IMR-90 (cell line): ENCODE data around the gene DUSP6. TPM values are rescaled to one million over a fixed set of nuclear protein-coding genes. Genes with fewer than 3 reads are reported as not detected.

ENCODE experiments used
- ATAC-seq: fragments of 200-7000 bp; cut with Tn5 transposase; 2 replicates; pipeline ENCODE4 v1.9.1; 2020; ENCODE audit warnings: low read depth, mild to moderate bottlenecking, moderate library complexity
- BruUV-seq: library from RNA; stranded (reverse); fragments of 400-500 nt; replicated peaks from 2 replicates; lab custom pipeline; 2021; lab: Mats Ljungman, UMichigan
- CTCF ChIA-PET: fragments of 300-600 bp; formaldehyde crosslinking; extraction: SDS; loops from one replicate; lab custom pipeline; 2021; ENCODE audit warnings: antibody characterized with exemption; lab: Yijun Ruan, JAX
- POLR2A ChIA-PET: fragments of 300-600 bp; sonication (Branson Sonifier 250); formaldehyde crosslinking; loops from one replicate; lab custom pipeline; 2022; ENCODE audit warnings: antibody characterized with exemption; ENCODE audit not compliant: unreplicated experiment; lab: Charles Lee
- DNase-seq: peaks from one replicate; pipeline ENCODE4 v3.0.0; 2013
- H2AFZ ChIP-seq: replicated peaks from 2 replicates; pipeline ENCODE3; 2013; ENCODE audit warnings: low read length, mild to moderate bottlenecking; ENCODE audit not compliant: poor library complexity
- H2AK5ac ChIP-seq: 2 replicates; pipeline ENCODE4 v1.6.1; 2013; ENCODE audit warnings: low read depth, low read length, inconsistent platforms
- H2AK9ac ChIP-seq: replicated peaks from 2 replicates; pipeline ENCODE3; 2013; ENCODE audit warnings: mild to moderate bottlenecking, low read depth, low read length, moderate library complexity; ENCODE audit not compliant: poor library complexity
- H2BK120ac ChIP-seq: 2 replicates; pipeline ENCODE4 v1.6.1; 2013; ENCODE audit warnings: low read depth, low read length, inconsistent platforms
- H2BK15ac ChIP-seq: 3 replicates; pipeline ENCODE4 v1.6.1; 2013; ENCODE audit warnings: low read depth, low read length, inconsistent platforms
- H2BK20ac ChIP-seq: 2 replicates; pipeline ENCODE4 v1.6.1; 2013; ENCODE audit warnings: low read depth, mild to moderate bottlenecking, inconsistent platforms, low read length, moderate library complexity
- H2BK5ac ChIP-seq: 2 replicates; pipeline ENCODE4 v1.6.1; 2013; ENCODE audit warnings: mild to moderate bottlenecking, low read depth, low read length, inconsistent platforms; ENCODE audit not compliant: poor library complexity, severe bottlenecking
- H3K14ac ChIP-seq: replicated peaks from 2 replicates; pipeline ENCODE4 v1.6.1; 2013; ENCODE audit warnings: low read depth, low read length, inconsistent platforms
- H3K18ac ChIP-seq: 2 replicates; pipeline ENCODE4 v1.6.1; 2013; ENCODE audit warnings: low read depth, low read length, control low read depth
- H3K23ac ChIP-seq: 2 replicates; pipeline ENCODE4 v1.6.1; 2013; ENCODE audit warnings: low read depth, low read length, inconsistent platforms
- H3K27ac ChIP-seq: 2 replicates; pipeline ENCODE4 v1.5.1; 2013; ENCODE audit warnings: mild to moderate bottlenecking, control low read depth, low read length; ENCODE audit not compliant: insufficient read depth
- H3K27me3 ChIP-seq: 2 replicates; pipeline ENCODE4 v1.6.1; 2013; ENCODE audit warnings: low read length; ENCODE audit not compliant: control insufficient read depth, insufficient read depth
- H3K36me3 ChIP-seq: 2 replicates; pipeline ENCODE4 v1.6.1; 2013; ENCODE audit warnings: low read length, mixed read lengths; ENCODE audit not compliant: control insufficient read depth, insufficient read depth
- H3K4ac ChIP-seq: 2 replicates; pipeline ENCODE4 v1.6.1; 2013; ENCODE audit warnings: low read depth, low read length, inconsistent platforms
- H3K4me1 ChIP-seq: 2 replicates; pipeline ENCODE4 v1.6.1; 2013; ENCODE audit warnings: low read length, mixed read lengths; ENCODE audit not compliant: control insufficient read depth, insufficient read depth
- H3K4me2 ChIP-seq: 2 replicates; pipeline ENCODE4 v1.6.1; 2013; ENCODE audit warnings: low read depth, mild to moderate bottlenecking, control low read depth, low read length, moderate library complexity
- H3K4me3 ChIP-seq: 2 replicates; pipeline ENCODE4 v1.5.1; 2013; ENCODE audit warnings: low read depth, mild to moderate bottlenecking, control low read depth, low read length, moderate library complexity; ENCODE audit not compliant: insufficient read depth
- H3K56ac ChIP-seq: 2 replicates; pipeline ENCODE4 v1.6.1; 2013; ENCODE audit warnings: low read length, inconsistent platforms; ENCODE audit not compliant: insufficient read depth; ENCODE audit errors: extremely low read depth
- H3K79me1 ChIP-seq, 2 experiments: 2 replicates each; pipeline ENCODE4 v1.6.1; 2013; ENCODE audit warnings: low read length in 2 of 2, inconsistent platforms in 1 of 2, low read depth in 1 of 2
- H3K9ac ChIP-seq: 2 replicates; pipeline ENCODE4 v1.6.1; 2013; ENCODE audit warnings: low read depth, low read length, control low read depth
- H3K9me1 ChIP-seq: 2 replicates; pipeline ENCODE4 v1.6.1; 2013; ENCODE audit warnings: low read length, inconsistent platforms; ENCODE audit not compliant: insufficient read depth
- H3K9me3 ChIP-seq: 2 replicates; pipeline ENCODE4 v1.6.1; 2013; ENCODE audit warnings: low read length; ENCODE audit not compliant: control insufficient read depth, insufficient read depth
- H4K20me1 ChIP-seq: 2 replicates; pipeline ENCODE4 v1.6.1; 2013; ENCODE audit warnings: low read length, inconsistent platforms; ENCODE audit not compliant: insufficient read depth
- H4K5ac ChIP-seq: 2 replicates; pipeline ENCODE4 v1.6.1; 2013; ENCODE audit warnings: mild to moderate bottlenecking, low read depth, low read length, control low read depth
- H4K8ac ChIP-seq, 2 experiments: 2 replicates each; pipeline ENCODE4 v1.6.1; 2013; ENCODE audit warnings: low read depth in 2 of 2, low read length in 2 of 2, control low read depth in 1 of 2, inconsistent platforms in 1 of 2
- H4K91ac ChIP-seq: 2 replicates; pipeline ENCODE4 v1.6.1; 2013; ENCODE audit warnings: low read depth, low read length, inconsistent platforms; ENCODE audit not compliant: insufficient read depth
- CEBPB ChIP-seq: IDR thresholded peaks from 2 replicates; pipeline ENCODE4 v1.6.1; 2012; ENCODE audit warnings: low read depth, low read length, improper control_type of control experiment
- ELK1 ChIP-seq: fragments of 150-350 bp; IDR thresholded peaks from 2 replicates; pipeline ENCODE4 v1.6.1; 2016; ENCODE audit warnings: low read depth, mild to moderate bottlenecking, low read length, moderate library complexity, borderline replicate concordance
- MAFK ChIP-seq: IDR thresholded peaks from 2 replicates; pipeline ENCODE4 v1.6.1; 2012; ENCODE audit warnings: low read depth, low read length, improper control_type of control experiment
- MXI1 ChIP-seq: IDR thresholded peaks from 2 replicates; pipeline ENCODE4 v1.6.1; 2012; ENCODE audit warnings: low read depth, mild to moderate bottlenecking, low read length, moderate library complexity, borderline replicate concordance
- NFE2L2 ChIP-seq: fragments of 150-350 bp; IDR thresholded peaks from 2 replicates; pipeline ENCODE4 v1.6.1; 2016; ENCODE audit warnings: low read depth, mild to moderate bottlenecking, low read length
- POLR2A ChIP-seq: IDR thresholded peaks from 2 replicates; pipeline ENCODE4 v1.6.1; 2012; ENCODE audit warnings: mild to moderate bottlenecking, low read depth, low read length
- SMC3 ChIP-seq: fragments of 150-350 bp; IDR thresholded peaks from 2 replicates; pipeline ENCODE4 v1.6.1; 2016; ENCODE audit warnings: low read depth, mild to moderate bottlenecking, antibody characterized with exemption, low read length, moderate library complexity
- WGBS, 2 experiments: methylation state at CpG; one replicate each; pipeline versions ENCODE4 v1.1.5 to v1.1.7; 2013; ENCODE audit warnings: missing lambda C conversion rate in 2 of 2; ENCODE audit not compliant: insufficient read length in 1 of 2; ENCODE audit errors: extremely low coverage in 2 of 2; 5-methylcytosine and 5-hydroxymethylcytosine counted together
- dilution Hi-C: fragments of 300-500 bp; cut with HindIII; formaldehyde crosslinking; loops from one replicate; pipeline ENCODE4 v1.14.3; 2018; ENCODE audit warnings: low sequenced_read_pairs; ENCODE audit not compliant: unreplicated experiment
- in situ Hi-C: fragments of 300-500 bp; cut with MboI; formaldehyde crosslinking; loops from 3 replicates; pipeline ENCODE4 v1.14.3; 2019; ENCODE audit warnings: low sequenced_read_pairs, inconsistent platforms, mixed read lengths
- intact Hi-C: fragments of 100-400 bp; cut with micrococcal nuclease; formaldehyde crosslinking; loops from 2 replicates; pipeline ENCODE4 v1.10.0; 2022
- polyA plus RNA-seq, 3 experiments: library from polyadenylated mRNA; depleted of rRNA; stranded (reverse); fragments of >200 nt; gene quantifications; 2 replicates each; pipeline ENCODE4 v1.2.3, GENCODE V29; 2012; ENCODE audit warnings: low replicate concordance in 1 of 3
- total RNA-seq: library from RNA; depleted of rRNA; stranded (reverse); fragments of >200 nt; gene quantifications from 2 replicates; pipeline ENCODE4 v1.2.3, GENCODE V29; 2012
- TF ChIP-seq, protein P1 (sequence below): conservative IDR thresholded peaks from 2 replicates; pipeline ENCODE4 v1.5.1; 2012; ENCODE audit warnings: mild to moderate bottlenecking, low read depth, low read length, improper control_type of control experiment

Gene DUSP6
- total and polyA plus RNA-seq, 2 of the 4 experiments (the other 2 are of a cell fraction), result 38.5 to 70.1 TPM

GRCh38 chr12:89306827-89307473, 45.4 kb downstream of the DUSP6 start:
- no peak overlapping the region for H3K27ac ChIP-seq
- H3K4ac ChIP-seq, result no peak overlapping the region
- no TSS peak for BruUV-seq
- H3K9me3 ChIP-seq, result no peaks in the 10 kb centered on the region
- intact Hi-C loops (no loop called here), in situ Hi-C loops (no loop called here), dilution Hi-C loops (no loop called here)
- no peak overlapping the region for H3K9ac ChIP-seq
- no peak for ATAC-seq
- TF ChIP-seq POLR2A (no peak), NFE2L2 (no peak), ELK1 (no peak), MXI1 (no peak), SMC3 (no peak), MAFK (no peak), CEBPB (peak; percentile 51)
- TF ChIP-seq, protein P1, sequence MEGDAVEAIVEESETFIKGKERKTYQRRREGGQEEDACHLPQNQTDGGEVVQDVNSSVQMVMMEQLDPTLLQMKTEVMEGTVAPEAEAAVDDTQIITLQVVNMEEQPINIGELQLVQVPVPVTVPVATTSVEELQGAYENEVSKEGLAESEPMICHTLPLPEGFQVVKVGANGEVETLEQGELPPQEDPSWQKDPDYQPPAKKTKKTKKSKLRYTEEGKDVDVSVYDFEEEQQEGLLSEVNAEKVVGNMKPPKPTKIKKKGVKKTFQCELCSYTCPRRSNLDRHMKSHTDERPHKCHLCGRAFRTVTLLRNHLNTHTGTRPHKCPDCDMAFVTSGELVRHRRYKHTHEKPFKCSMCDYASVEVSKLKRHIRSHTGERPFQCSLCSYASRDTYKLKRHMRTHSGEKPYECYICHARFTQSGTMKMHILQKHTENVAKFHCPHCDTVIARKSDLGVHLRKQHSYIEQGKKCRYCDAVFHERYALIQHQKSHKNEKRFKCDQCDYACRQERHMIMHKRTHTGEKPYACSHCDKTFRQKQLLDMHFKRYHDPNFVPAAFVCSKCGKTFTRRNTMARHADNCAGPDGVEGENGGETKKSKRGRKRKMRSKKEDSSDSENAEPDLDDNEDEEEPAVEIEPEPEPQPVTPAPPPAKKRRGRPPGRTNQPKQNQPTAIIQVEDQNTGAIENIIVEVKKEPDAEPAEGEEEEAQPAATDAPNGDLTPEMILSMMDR, result no peak
- H2AFZ ChIP-seq, result no peak overlapping the region
- H3K56ac ChIP-seq, result no peak overlapping the region
- H2BK20ac ChIP-seq, result no peak overlapping the region
- no peak overlapping the region for H4K5ac ChIP-seq
- H3K36me3 ChIP-seq, result no peaks in the 10 kb centered on the region
- ChIA-PET POLR2A (no interaction called here), CTCF (interaction anchor here (0.7 kb wide), 1 partner anchor 12 kb away, joined by 3 read pairs; no protein-coding TSS in a partner anchor)
- H3K4me1 ChIP-seq, result no peaks in the 10 kb centered on the region
- no peaks in the 10 kb centered on the region for H3K79me1 ChIP-seq
- H3K4me3 ChIP-seq, result no peak overlapping the region
- DNase-seq, result no peak
- H3K18ac ChIP-seq, result no peak overlapping the region
- H3K9me1 ChIP-seq, result no peaks in the 10 kb centered on the region; the same call in 1 of the 2 replicates
- no peak overlapping the region for H2AK9ac ChIP-seq
- H2BK120ac ChIP-seq, result no peak overlapping the region
- 92% methylated on average over 2 of the region's 5 CpGs; no CpG with 5 or more reads in 1 of the 2 experiments for WGBS, 2 experiments
- H2BK5ac ChIP-seq, result no peak overlapping the region
- no peak overlapping the region for H4K8ac ChIP-seq
- no peak overlapping the region for H2AK5ac ChIP-seq
- no peak overlapping the region for H3K4me2 ChIP-seq
- no peak overlapping the region for H3K14ac ChIP-seq
- no peaks in the 10 kb centered on the region for H4K20me1 ChIP-seq
- no peak overlapping the region for H4K91ac ChIP-seq
- no peaks in the 10 kb centered on the region for H3K27me3 ChIP-seq
- H2BK15ac ChIP-seq, result no peak overlapping the region
- H3K23ac ChIP-seq, result no peak overlapping the region
